ENCODE measurements around the gene INTS15.

The INTS15 gene

GRCh38 chr7:6639627-6640026, 49.8 kb downstream of the INTS15 start:
- no peak for TF ChIP-seq CTCF (IDR thresholded peaks at IDR 0.05)

- no peak for TF ChIP-seq CTCF (IDR thresholded peaks at IDR 0.05)
Observed at GRCh38 chr7:6640246-6640721, 50.5 kb downstream of the INTS15 start.

GRCh38 chr7:6641305-6642035, 51.6 kb downstream of the INTS15 start:
- no peak for TF ChIP-seq CTCF (IDR thresholded peaks at IDR 0.05)

GRCh38 chr7:6642239-6642839, 52.5 kb downstream of the INTS15 start:
- TF ChIP-seq CTCF (IDR thresholded peaks at IDR 0.05) = no peak

- no peak for TF ChIP-seq CTCF (IDR thresholded peaks at IDR 0.05)
Observed at GRCh38 chr7:6642861-6643640, 53.2 kb downstream of the INTS15 start.

- no peak for TF ChIP-seq CTCF (IDR thresholded peaks at IDR 0.05)
Observed at GRCh38 chr7:6643915-6644625, 54.2 kb downstream of the INTS15 start.

- TF ChIP-seq CTCF (IDR thresholded peaks at IDR 0.05) = no peak
Observed at GRCh38 chr7:6644728-6645127, 54.9 kb downstream of the INTS15 start.

All from LNCAP (cell line).